M059J (cell line): ENCODE results near the gene PRAMEF6. TPM values are rescaled to one million over a fixed set of nuclear protein-coding genes. Genes with fewer than 3 reads are reported as not detected.
"Not testable (repeated sequence)": the region's sequence is repeated elsewhere in the genome, so short reads cannot be mapped to it uniquely, and the experiment has no call there.

Experiments used
- DNase-seq: peaks from one replicate; pipeline ENCODE4 v3.0.0-alpha.2; 2012; ENCODE audit warnings: low read depth
- total RNA-seq: library from RNA; depleted of rRNA; stranded (reverse); fragments of >200 nt; shearing (Covaris generic); gene quantifications from 2 replicates; pipeline ENCODE4 v1.2.3, GENCODE V29; 2014; rRNA removed

The PRAMEF6 gene
- not detected in 2 replicates for total RNA-seq

- DNase-seq: not testable (repeated sequence)
Observed at GRCh38 chr1:12947480-12947879, at the start of gene PRAMEF6. Gene PRAMEF6, minus strand, starts transcription at chr1:12947580. Its CDS starts 5,062 bp downstream, at chr1:12942518.

GRCh38 chr1:12924368-12924767, 23.0 kb downstream of the PRAMEF6 start:
- not testable (repeated sequence) for DNase-seq

- not testable (repeated sequence) for DNase-seq
Observed at GRCh38 chr1:12921749-12922148, 25.6 kb downstream of the PRAMEF6 start.

GRCh38 chr1:12916310-12916709, 31.1 kb downstream of the PRAMEF6 start, which contains the start of gene PRAMEF7:
Gene PRAMEF7, plus strand, starts transcription at chr1:12916610. Its CDS starts 1,083 bp downstream, at chr1:12917693.
- DNase-seq: not testable (repeated sequence)

GRCh38 chr1:12903793-12904572, 43.4 kb downstream of the PRAMEF6 start:
- DNase-seq: not testable (repeated sequence)

GRCh38 chr1:12899186-12899585, 48.2 kb downstream of the PRAMEF6 start:
- not testable (repeated sequence) for DNase-seq

GRCh38 chr1:12898170-12898569, 49.2 kb downstream of the PRAMEF6 start, which contains the start of gene PRAMEF10:
Gene PRAMEF10, minus strand, starts transcription at chr1:12898270. Its CDS starts 2,423 bp downstream, at chr1:12895847.
- DNase-seq: not testable (repeated sequence)

Other genes with a start within 250 kb of the PRAMEF6 start
- gene AADACL3, start 231.5 kb downstream of the PRAMEF6 start, total RNA-seq: not detected in 2 replicates
- not detected in 2 replicates for gene CFAP107, start 201.4 kb downstream of the PRAMEF6 start, total RNA-seq
- not detected in 2 replicates for gene PRAMEF12, start 173.8 kb downstream of the PRAMEF6 start, total RNA-seq
- not detected in 2 replicates for gene PRAMEF1, start 156.2 kb downstream of the PRAMEF6 start, total RNA-seq
- not detected in 2 replicates for gene PRAMEF11, start 116.2 kb downstream of the PRAMEF6 start, total RNA-seq
- gene HNRNPCL1, start 98.9 kb downstream of the PRAMEF6 start, total RNA-seq: not detected in 2 replicates
- gene PRAMEF2, start 90.5 kb downstream of the PRAMEF6 start, total RNA-seq: not detected in 2 replicates
- gene PRAMEF4, start 61.4 kb downstream of the PRAMEF6 start, total RNA-seq: not detected in 2 replicates
- not detected in 2 replicates for gene PRAMEF10, start 49.3 kb downstream of the PRAMEF6 start, total RNA-seq
- gene PRAMEF7, start 31.0 kb downstream of the PRAMEF6 start, total RNA-seq: not detected in 2 replicates
- not detected in 2 replicates for gene PRAMEF27, start 109.0 kb upstream of the PRAMEF6 start, total RNA-seq
- not detected in 2 replicates for gene HNRNPCL3, start 113.2 kb upstream of the PRAMEF6 start, total RNA-seq
- gene PRAMEF25, start 123.2 kb upstream of the PRAMEF6 start, total RNA-seq: not detected in 2 replicates
- not detected in 2 replicates for gene HNRNPCL2, start 169.3 kb upstream of the PRAMEF6 start, total RNA-seq
- not detected in 2 replicates for gene PRAMEF26, start 208.4 kb upstream of the PRAMEF6 start, total RNA-seq
- not detected in 2 replicates for gene HNRNPCL4, start 218.1 kb upstream of the PRAMEF6 start, total RNA-seq
- gene PRAMEF9, start 224.3 kb upstream of the PRAMEF6 start, total RNA-seq: not detected in 2 replicates